Osteocyte (in vitro differentiated cells): Measurements from ENCODE around the gene NXN. TPM values are rescaled to one million over a fixed set of nuclear protein-coding genes. Genes with fewer than 3 reads are reported as not detected.

Experiments used
- DNase-seq: peaks from one replicate; pipeline ENCODE4 v3.0.0; 2021; ENCODE audit warnings: mixed read lengths; ENCODE audit not compliant: unreplicated experiment; ENCODE audit errors: extremely low spot score
- H3K27ac Mint-ChIP-seq: one replicate; pipeline ENCODE4 v1.8.0; 2021; ENCODE audit warnings: mild to moderate bottlenecking, mixed read lengths; ENCODE audit not compliant: unreplicated experiment
- H3K27me3 Mint-ChIP-seq: one replicate; pipeline ENCODE4 v1.8.0; 2021; ENCODE audit warnings: mixed read lengths; ENCODE audit not compliant: unreplicated experiment
- H3K36me3 Mint-ChIP-seq: one replicate; pipeline ENCODE4 v1.8.0; 2021; ENCODE audit warnings: mixed read lengths; ENCODE audit not compliant: unreplicated experiment
- H3K4me1 Mint-ChIP-seq: one replicate; pipeline ENCODE4 v1.8.0; 2021; ENCODE audit warnings: mixed read lengths; ENCODE audit not compliant: unreplicated experiment
- H3K4me3 Mint-ChIP-seq: one replicate; pipeline ENCODE4 v1.8.0; 2021; ENCODE audit warnings: mild to moderate bottlenecking, moderate library complexity, mixed read lengths; ENCODE audit not compliant: unreplicated experiment
- H3K9me3 Mint-ChIP-seq: one replicate; pipeline ENCODE4 v1.8.0; 2021; ENCODE audit warnings: mixed read lengths; ENCODE audit not compliant: unreplicated experiment
- CTCF ChIP-seq: fragments of 200-600 bp; sonication (generic); IDR thresholded peaks from 2 replicates; pipeline ENCODE4 v1.5.0; 2021; ENCODE audit warnings: antibody characterized with exemption, mild to moderate bottlenecking, moderate library complexity
- total RNA-seq: library from RNA; stranded (reverse); gene quantifications from 2 replicates; pipeline ENCODE4 v1.2.1, GENCODE V29; 2021

NXN gene
- total RNA-seq, 1 donor from 2014 or later = 123 TPM

- TF ChIP-seq CTCF = no peak
- H3K4me1 Mint-ChIP-seq = peaks cover 3% of the 10 kb centered on the region
- no peaks in the 10 kb centered on the region for H3K27me3 Mint-ChIP-seq
Measured at GRCh38 chr17:1024076-1024475, 44.5 kb upstream of the NXN start.

GRCh38 chr17:1022278-1023024, 42.9 kb upstream of the NXN start:
- peaks cover 8% of the 10 kb centered on the region for H3K36me3 Mint-ChIP-seq
- no peak overlapping the region for H3K27ac Mint-ChIP-seq
- no peak for TF ChIP-seq CTCF

More at GRCh38 chr17:1024076-1024475, 44.5 kb upstream of the NXN start:
- H3K36me3 Mint-ChIP-seq = peaks cover 8% of the 10 kb centered on the region
- no peaks in the 10 kb centered on the region for H3K9me3 Mint-ChIP-seq
- no peak overlapping the region for H3K4me3 Mint-ChIP-seq
- no peak for DNase-seq
- H3K27ac Mint-ChIP-seq = no peak overlapping the region

DNA sequence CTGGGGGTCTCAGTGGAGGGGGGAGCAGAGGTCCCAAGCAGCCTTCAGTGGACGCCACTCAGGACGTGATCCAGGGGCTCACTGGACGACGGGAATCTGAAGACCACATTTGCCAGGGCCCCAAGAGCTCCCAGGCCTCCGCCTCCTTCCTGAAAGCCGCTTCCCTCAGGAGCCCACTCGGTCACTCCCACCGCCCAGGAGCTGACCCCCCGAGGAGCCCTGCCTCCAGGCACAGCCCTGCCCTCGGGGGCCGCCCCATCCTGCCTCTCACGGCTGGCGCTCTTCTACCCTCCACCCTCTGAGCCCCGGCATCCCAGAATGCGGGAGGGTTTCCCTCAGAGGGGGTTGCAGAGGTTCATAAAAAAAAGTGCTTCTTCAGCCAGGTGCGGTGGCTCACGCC, 41.6 kb upstream of the NXN start:
- H3K36me3 Mint-ChIP-seq = peaks cover 8% of the 10 kb centered on the region
- H3K4me1 Mint-ChIP-seq = no peaks in the 10 kb centered on the region
- H3K4me3 Mint-ChIP-seq = no peak overlapping the region

More at GRCh38 chr17:1022278-1023024, 42.9 kb upstream of the NXN start:
- DNase-seq = no peak
- H3K9me3 Mint-ChIP-seq = no peaks in the 10 kb centered on the region
- H3K4me1 Mint-ChIP-seq = no peaks in the 10 kb centered on the region
- H3K4me3 Mint-ChIP-seq = no peak overlapping the region
- no peaks in the 10 kb centered on the region for H3K27me3 Mint-ChIP-seq

GRCh38 chr17:1019451-1019850, 39.9 kb upstream of the NXN start:
- DNase-seq = no peak
- no peaks in the 10 kb centered on the region for H3K27me3 Mint-ChIP-seq
- H3K36me3 Mint-ChIP-seq = peaks cover 9% of the 10 kb centered on the region
- TF ChIP-seq CTCF = no peak
- no peak overlapping the region for H3K27ac Mint-ChIP-seq
- no peak overlapping the region for H3K4me3 Mint-ChIP-seq
- no peaks in the 10 kb centered on the region for H3K4me1 Mint-ChIP-seq
- no peaks in the 10 kb centered on the region for H3K9me3 Mint-ChIP-seq

More for the DNA sequence above, 41.6 kb upstream of the NXN start:
- Mint-ChIP-seq H3K27ac (no peak overlapping the region), H3K9me3 (no peaks in the 10 kb centered on the region), H3K27me3 (no peaks in the 10 kb centered on the region)
- no peak for DNase-seq
- TF ChIP-seq CTCF = no peak

DNA sequence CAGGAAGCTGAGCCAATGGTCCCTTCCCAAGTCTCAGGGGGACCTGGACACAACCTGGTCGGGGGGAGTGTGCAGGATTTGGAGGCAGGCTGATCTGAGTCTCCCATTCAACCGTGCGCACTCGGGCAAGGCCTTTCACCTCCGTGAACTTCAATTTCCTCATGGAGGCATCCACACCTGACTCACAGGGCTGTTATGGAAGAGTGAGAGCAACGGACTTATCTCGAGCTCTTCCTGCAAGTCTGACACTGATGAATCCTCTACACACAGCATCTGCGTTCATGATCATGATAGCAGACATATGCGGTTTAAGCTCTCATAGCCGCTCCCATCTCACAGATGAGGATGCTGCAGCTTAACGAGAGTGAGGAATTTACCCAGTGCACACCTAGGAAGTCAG, 39.0 kb upstream of the NXN start:
- H3K27ac Mint-ChIP-seq = no peak overlapping the region
- no peaks in the 10 kb centered on the region for H3K27me3 Mint-ChIP-seq
- no peak overlapping the region for H3K4me3 Mint-ChIP-seq
- no peaks in the 10 kb centered on the region for H3K9me3 Mint-ChIP-seq
- no peak for TF ChIP-seq CTCF
- H3K36me3 Mint-ChIP-seq = peaks cover 9% of the 10 kb centered on the region
- H3K4me1 Mint-ChIP-seq = no peaks in the 10 kb centered on the region
- DNase-seq = no peak
